Motor neuron (in vitro differentiated cells): ENCODE results near the gene VGLL4. TPM values are rescaled to one million over a fixed set of nuclear protein-coding genes. Genes with fewer than 3 reads are reported as not detected.
"Not testable (repeated sequence)": the region's sequence is repeated elsewhere in the genome, so short reads cannot be mapped to it uniquely, and the experiment has no call there.

Experiments
- ATAC-seq, 8 experiments: fragments of 200-7000 bp; cut with Tn5 transposase; replicated peaks in 6 of 8; 2 replicates each; pipeline ENCODE4 v1.8.0; 2021; ENCODE audit warnings: mild to moderate bottlenecking in 8 of 8, moderate library complexity in 8 of 8
- H3K27ac ChIP-seq, 2 donors: fragments of 250-450 bp; sonication (Bioruptor Pico); 2 replicates each; pipeline ENCODE4 v1.9.0; 2021; ENCODE audit warnings: antibody characterized with exemption in 2 of 2, mild to moderate bottlenecking in 2 of 2, moderate library complexity in 1 of 2
- H3K4me1 ChIP-seq, 2 donors: fragments of 250-450 bp; sonication (Bioruptor Pico); replicated peaks in 1 of 2; 2 replicates each; pipeline ENCODE4 v1.6.1; 2021; ENCODE audit warnings: antibody characterized with exemption in 2 of 2, mild to moderate bottlenecking in 2 of 2, moderate library complexity in 1 of 2
- H3K4me3 ChIP-seq, 5 donors: fragments of 250-450 bp; sonication (Bioruptor Pico); 2 replicates each; pipeline ENCODE4 v1.9.0; 2021; ENCODE audit warnings: antibody characterized with exemption in 5 of 5, mild to moderate bottlenecking in 5 of 5, moderate library complexity in 4 of 5
- WGBS, 10 experiments: fragments of 450-650 bp; shearing (Covaris generic); methylation state at CpG; one replicate each; pipeline ENCODE4 v1.0.0; 2022; 5-methylcytosine and 5-hydroxymethylcytosine counted together
- in situ Hi-C, 9 experiments: fragments of 400-800 bp; cut with MboI; loops; one replicate each; pipeline ENCODE4 v1.15.0; 2021; ENCODE audit warnings: low sequenced_read_pairs in 9 of 9, low pct_unique_long_range_greater_than_20kb in 2 of 9; ENCODE audit not compliant: unreplicated experiment in 9 of 9
- total RNA-seq, 8 experiments: library from RNA; unstranded; fragments of 300-600 nt; gene quantifications; 2 replicates each; pipeline versions ENCODE4 v1.2.3 to v1.2.4, GENCODE V29; 2022

Gene VGLL4
- total RNA-seq, 8 experiments from 2014 or later: 23.6 to 98.2 (median 42.4) TPM

DNA sequence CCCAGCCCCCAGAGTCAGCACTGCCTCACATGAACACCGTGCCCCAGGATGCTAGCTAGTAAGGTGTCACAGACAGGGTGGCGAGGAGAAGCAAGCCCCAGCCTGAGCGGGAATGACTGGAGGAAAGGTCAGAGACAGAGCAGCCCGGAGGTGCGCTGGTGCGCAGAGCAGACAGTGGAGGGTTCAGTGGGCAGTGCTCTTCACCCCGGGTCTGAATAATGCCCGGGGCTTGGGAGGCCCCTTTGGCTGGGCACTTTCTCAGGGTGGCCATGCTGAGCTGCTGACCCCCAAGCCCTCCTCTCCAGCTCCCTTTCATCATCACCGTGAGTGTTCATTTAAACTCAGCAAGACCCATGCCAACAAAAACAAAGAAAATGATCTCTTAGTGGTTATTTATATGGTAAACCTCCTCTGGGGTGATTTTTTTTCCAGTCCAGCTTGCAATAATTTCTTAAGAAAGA, 110.8 kb downstream of the VGLL4 start:
- no peak for ATAC-seq
- peaks cover 9 to 32% of the 10 kb centered on the region in 2 donors for H3K4me1 ChIP-seq
- H3K4me3 ChIP-seq: no peak overlapping the region
- WGBS, 10 experiments: 40 to 100% (median 51%) methylated on average over 1 to 3 of the region's 9 CpGs; no CpG with 5 or more reads in 5 of the 10 experiments
- no peak overlapping the region for H3K27ac ChIP-seq
- in situ Hi-C loops: no loop called here

DNA sequence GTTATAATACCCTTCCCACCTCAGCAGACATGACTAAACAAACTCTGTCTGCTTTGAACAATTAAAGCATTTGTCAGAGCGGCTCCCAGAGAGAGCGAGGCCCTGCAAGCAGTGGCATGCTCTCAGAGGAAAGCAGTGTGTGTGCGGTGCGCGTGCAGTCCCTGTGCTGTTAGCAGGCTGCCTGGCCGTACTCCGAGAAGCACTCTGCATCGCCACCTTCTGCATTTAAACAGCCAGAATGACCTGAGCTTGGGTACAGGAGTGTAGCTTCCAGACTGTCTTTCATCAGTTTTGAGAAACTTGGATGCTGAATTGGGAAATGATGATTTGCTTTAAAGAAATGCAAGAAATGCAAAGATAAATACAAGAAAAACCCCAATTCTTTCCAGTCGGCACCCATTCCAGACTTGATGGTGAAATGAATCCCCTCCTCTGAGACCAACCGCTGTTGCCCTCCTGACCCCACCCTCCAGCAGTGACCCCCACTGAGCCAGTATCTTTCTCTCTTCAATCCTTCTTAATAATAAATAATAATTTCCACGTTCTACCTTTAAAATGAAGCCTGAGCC, 113.5 kb downstream of the VGLL4 start:
- Histone ChIP-seq H3K4me1 (peaks cover 9 to 20% of the 10 kb centered on the region in 2 donors), H3K27ac (peak overlapping the region in 1 of 2 donors; percentile 28), H3K4me3 (no peak overlapping the region)
- WGBS, 10 experiments: 20 to 94% (median 67%) methylated on average over 1 to 10 of the region's 11 CpGs; no CpG with 5 or more reads in 2 of the 10 experiments
- ATAC-seq: peak in 5 of 8 experiments; percentile 99 to 100 (median 100)
- in situ Hi-C loops: no loop called here

DNA sequence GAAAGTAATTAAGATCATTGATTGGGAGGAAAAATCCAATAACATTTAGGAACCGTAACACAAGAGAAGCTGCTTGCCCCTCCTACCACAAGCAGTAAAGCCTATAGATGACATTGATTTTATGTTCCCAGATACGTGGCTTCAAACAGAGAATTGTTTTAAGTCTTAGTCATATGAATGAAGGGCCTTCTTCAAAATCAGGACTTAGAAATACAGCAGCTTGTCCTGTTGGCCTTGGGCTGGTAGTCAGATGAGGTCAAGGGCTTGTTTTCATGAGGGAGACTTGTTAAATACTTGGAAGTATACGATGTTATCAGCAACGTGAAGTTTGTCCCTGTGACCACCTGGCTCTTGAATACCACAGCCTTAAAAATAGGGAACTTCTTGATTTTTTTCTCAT, 114.4 kb downstream of the VGLL4 start:
- H3K4me3 ChIP-seq: no peak overlapping the region
- no peak for ATAC-seq
- peaks cover 9 to 14% of the 10 kb centered on the region in 2 donors for H3K4me1 ChIP-seq
- H3K27ac ChIP-seq: no peak overlapping the region
- 62 to 100% (median 96%) methylated on average over 1 to 4 of the region's 4 CpGs; no CpG with 5 or more reads in 1 of the 10 experiments for WGBS, 10 experiments
- in situ Hi-C loops: no loop called here

DNA sequence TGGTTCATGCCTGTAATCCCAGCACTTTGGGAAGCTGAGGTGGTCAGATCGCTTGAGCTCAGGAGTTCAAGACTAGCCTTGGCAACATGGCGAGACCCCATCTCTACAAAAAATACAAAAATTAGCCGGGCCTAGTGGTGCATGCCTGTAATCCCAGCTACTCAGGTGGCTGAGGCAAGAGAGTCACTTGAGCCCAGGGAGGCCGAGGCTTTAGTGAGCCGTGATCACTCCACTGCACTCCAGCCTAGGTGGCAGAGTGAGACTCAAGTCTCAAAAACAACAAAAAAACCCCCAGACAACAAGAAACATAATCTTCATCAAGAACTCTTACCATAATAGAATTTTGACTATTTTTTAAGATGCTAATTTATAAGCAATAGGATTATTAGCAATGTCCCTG, 117.6 kb downstream of the VGLL4 start:
- WGBS, 10 experiments: 80 to 100% (median 100%) methylated on average over 1 to 2 of the region's 5 CpGs; no CpG with 5 or more reads in 3 of the 10 experiments
- H3K4me1 ChIP-seq: peaks cover 21 to 22% of the 10 kb centered on the region in 2 donors
- ATAC-seq, H3K4me3 ChIP-seq, H3K27ac ChIP-seq, in situ Hi-C loops: not testable (repeated sequence)

DNA sequence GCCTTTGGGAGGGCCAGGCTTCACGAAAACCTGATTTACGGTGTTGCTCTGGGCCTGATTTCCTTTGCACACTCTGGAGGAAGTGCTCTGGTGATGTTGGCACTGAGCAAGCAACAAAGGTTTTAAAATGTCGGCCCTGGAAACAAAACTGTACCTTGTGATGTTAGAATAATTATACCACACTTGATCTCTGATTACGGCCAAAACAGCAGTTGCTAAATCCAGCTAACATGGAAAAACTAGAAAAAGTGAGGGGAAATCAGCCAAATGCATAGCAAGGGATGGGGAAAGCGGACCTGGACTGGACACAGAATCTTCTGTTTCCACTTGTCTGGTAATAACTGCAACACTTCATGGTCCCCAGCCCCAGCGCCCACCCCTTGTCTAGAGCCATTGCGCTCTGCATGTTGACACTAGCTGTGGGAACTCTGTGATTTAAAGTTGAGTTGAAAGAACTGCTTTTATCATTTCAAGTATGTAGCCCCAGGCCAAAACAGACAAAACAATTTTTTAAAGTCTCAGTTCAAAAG, 120.1 kb downstream of the VGLL4 start:
- in situ Hi-C loops: loop anchor here in 1 of 9 experiments (25.0 kb wide), 1 partner anchor 136 kb away; no protein-coding TSS in a partner anchor
- peak in 5 of 8 experiments; percentile 38 to 84 (median 67) for ATAC-seq
- peak overlapping the region in 1 of 2 donors; percentile 15 for H3K27ac ChIP-seq
- peaks cover 12 to 13% of the 10 kb centered on the region in 2 donors for H3K4me1 ChIP-seq
- H3K4me3 ChIP-seq: no peak overlapping the region
- WGBS, 10 experiments: 42 to 86% (median 71%) methylated on average over 1 to 5 of the region's 7 CpGs; no CpG with 5 or more reads in 4 of the 10 experiments

DNA sequence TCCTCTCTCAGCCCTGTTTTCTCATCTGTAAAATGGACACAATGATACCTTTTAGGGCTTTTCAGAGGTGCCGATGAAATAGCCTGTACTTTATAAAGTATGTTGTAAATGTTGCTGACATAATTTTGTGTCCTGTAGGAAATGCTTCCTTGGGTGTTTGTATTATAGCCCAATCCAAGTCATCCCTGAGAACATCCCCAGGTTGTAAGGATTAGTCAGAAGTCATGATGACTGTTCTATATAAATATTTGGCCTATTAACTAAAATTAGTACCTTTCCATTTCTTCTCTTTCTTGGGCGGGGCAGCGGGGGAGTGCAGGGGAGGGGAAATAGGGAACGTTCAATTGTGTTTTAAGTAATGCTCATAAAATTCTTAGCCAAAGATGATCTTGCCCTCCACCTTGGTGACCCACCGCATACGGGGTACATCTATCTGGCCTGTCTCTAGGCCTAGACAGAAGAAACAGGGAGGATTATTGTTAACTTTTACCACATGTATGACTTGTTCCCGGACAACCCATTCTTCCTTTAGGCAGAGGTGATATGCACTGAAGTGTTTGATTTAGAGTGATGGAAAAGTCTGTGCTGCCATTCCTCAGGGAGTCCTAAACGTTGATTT, 120.7 kb downstream of the VGLL4 start:
- H3K27ac ChIP-seq: peak overlapping the region in 1 of 2 donors; percentile 15
- WGBS, 10 experiments: 57 to 94% (median 81%) methylated on average over 2 to 6 of the region's 8 CpGs; no CpG with 5 or more reads in 4 of the 10 experiments
- in situ Hi-C loops: loop anchor here in 1 of 9 experiments (25.0 kb wide), 1 partner anchor 136 kb away; no protein-coding TSS in a partner anchor
- ATAC-seq: no peak
- peaks cover 12 to 13% of the 10 kb centered on the region in 2 donors for H3K4me1 ChIP-seq
- H3K4me3 ChIP-seq: no peak overlapping the region

DNA sequence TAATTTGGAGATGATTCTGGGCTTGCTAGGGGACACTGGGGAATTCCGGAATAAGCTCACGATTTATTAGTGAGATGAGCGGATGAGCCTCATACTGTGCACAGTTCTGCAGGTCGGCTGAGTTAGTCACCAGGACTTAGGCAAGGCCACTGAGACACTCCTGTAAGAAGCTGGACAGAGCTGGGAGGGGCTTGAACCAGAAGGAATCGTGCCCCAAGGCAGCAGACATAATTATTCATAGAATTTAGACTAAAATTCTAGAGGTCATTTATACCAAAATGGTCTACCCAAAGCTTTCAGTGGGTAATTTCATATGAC, 121.4 kb downstream of the VGLL4 start:
- 80 to 100% (median 100%) methylated on average over 1 to 3 of the region's 5 CpGs; no CpG with 5 or more reads in 5 of the 10 experiments for WGBS, 10 experiments
- H3K4me1 ChIP-seq: peaks cover 12 to 13% of the 10 kb centered on the region in 2 donors
- no peak overlapping the region for H3K4me3 ChIP-seq
- ATAC-seq: peak in 3 of 8 experiments; percentile 40 to 63 (median 52)
- no peak overlapping the region for H3K27ac ChIP-seq
- in situ Hi-C loops: loop anchor here in 1 of 9 experiments (25.0 kb wide), 1 partner anchor 135 kb away; no protein-coding TSS in a partner anchor

DNA sequence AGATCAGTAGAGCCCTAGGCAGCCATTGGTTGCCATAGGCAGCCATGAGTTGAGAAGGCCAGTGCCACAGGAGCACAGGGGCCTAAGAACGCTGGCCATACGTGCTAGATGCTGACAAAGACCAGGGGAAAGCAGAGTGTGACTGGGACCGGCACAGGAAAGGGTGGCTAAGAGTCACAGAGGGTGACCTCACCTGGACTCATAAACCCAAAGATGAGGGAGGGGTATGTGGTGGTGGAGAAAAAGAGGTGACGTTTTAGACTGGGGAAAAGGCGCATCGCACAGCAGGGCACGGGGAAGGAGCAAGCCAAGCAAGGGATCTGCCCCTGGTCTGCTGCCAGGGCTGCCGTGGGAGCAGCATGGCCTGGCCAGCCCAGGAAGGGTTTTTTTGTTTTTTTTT, 122.5 kb downstream of the VGLL4 start:
- peak in 1 of 8 experiments; percentile 50 for ATAC-seq
- H3K4me3 ChIP-seq: no peak overlapping the region
- in situ Hi-C loops: loop anchor here in 1 of 9 experiments (25.0 kb wide), 1 partner anchor 134 kb away; no protein-coding TSS in a partner anchor
- peaks cover 12 to 13% of the 10 kb centered on the region in 2 donors for H3K4me1 ChIP-seq
- no peak overlapping the region for H3K27ac ChIP-seq
- 90 to 100% (median 94%) methylated on average over 1 to 8 of the region's 8 CpGs; no CpG with 5 or more reads in 3 of the 10 experiments for WGBS, 10 experiments

DNA sequence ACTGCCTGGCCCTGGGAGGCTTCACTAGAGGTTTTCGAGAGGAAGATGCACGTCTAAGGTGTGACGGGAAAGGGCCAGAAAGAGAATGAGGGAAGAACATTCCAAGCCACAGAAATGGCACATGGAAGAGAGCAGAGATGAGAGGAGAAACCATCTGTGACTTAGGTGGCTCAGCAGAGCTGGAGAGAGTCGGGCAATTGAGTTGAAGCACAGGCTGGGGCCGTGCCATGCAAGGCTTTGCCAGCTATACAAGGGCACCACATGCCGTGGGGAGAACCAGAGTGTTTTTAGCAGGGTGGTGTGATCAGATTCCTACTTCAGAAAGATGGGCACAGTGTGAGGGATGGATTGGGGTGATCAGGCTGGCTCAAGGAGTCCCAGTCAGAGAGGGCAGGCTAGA, 126.1 kb downstream of the VGLL4 start:
- Histone ChIP-seq H3K4me1 (peaks cover 0 to 3% of the 10 kb centered on the region in 2 donors), H3K4me3 (no peak overlapping the region), H3K27ac (no peak overlapping the region)
- ATAC-seq: no peak
- 50 to 100% (median 90%) methylated on average over 1 to 6 of the region's 6 CpGs; no CpG with 5 or more reads in 2 of the 10 experiments for WGBS, 10 experiments
- in situ Hi-C loops: loop anchor here in 1 of 9 experiments (25.0 kb wide), 1 partner anchor 130 kb away; no protein-coding TSS in a partner anchor

DNA sequence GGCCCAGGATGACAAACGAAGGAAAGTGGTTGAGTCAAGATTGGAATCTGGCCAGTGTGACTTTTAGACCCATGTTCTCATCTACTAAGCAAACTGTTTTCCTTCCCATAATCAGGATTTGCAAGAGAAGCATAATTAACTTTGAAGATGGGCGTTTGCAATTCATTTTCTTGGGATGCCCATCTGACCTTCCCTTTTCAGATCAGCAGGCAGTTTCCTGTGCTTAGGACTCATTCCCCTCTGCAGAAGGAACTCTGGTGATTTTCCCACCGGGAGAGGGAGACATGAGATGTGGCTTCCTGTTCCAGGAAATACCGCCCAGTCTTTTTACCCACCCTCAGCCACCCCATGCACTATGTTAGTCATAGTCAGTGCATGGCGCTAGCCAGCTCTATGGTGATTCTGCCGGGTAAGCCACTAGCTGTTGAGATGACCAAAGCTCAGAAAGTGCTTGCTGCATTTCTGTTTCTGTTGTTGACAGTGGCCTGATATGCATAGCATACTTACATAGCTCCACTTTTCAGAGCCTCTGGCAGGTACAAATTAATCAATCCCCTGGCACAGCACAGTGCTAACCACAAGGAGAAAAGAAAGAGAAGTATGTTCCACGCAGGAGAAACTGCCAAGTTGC, 129.4 kb downstream of the VGLL4 start:
- Histone ChIP-seq H3K27ac (no peak overlapping the region), H3K4me3 (no peak overlapping the region), H3K4me1 (peaks cover 20 to 25% of the 10 kb centered on the region in 2 donors)
- WGBS, 10 experiments: 5 to 100% (median 60%) methylated on average over 1 to 7 of the region's 7 CpGs; no CpG with 5 or more reads in 1 of the 10 experiments
- in situ Hi-C loops: loop anchor here in 1 of 9 experiments (25.0 kb wide), 1 partner anchor 127 kb away; no protein-coding TSS in a partner anchor
- ATAC-seq: peak in 6 of 8 experiments; percentile 27 to 93 (median 88)

DNA sequence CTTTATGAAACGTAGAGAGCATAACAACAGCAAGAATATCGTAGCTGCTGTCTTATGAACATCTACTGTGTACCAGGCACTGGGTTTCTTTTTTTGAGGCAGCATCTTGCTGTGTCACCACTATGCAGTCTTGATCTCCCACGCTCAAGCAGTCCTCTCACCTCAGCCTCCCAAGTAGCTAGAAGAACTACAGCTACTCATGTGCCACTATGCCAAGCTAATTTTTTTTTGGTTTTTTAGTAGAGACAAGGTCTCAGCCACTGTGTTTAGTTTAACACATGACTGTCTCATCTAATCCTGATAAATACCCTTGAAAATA, 129.9 kb downstream of the VGLL4 start:
- ATAC-seq: peak in 1 of 8 experiments; percentile 1
- WGBS, 10 experiments: 74 to 100% (median 90%) methylated on average over 1 to 3 of the region's 3 CpGs; no CpG with 5 or more reads in 5 of the 10 experiments
- H3K4me3 ChIP-seq: no peak overlapping the region
- H3K4me1 ChIP-seq: peaks cover 25 to 30% of the 10 kb centered on the region in 2 donors
- in situ Hi-C loops: loop anchor here in 1 of 9 experiments (25.0 kb wide), 1 partner anchor 126 kb away; no protein-coding TSS in a partner anchor
- H3K27ac ChIP-seq: no peak overlapping the region

DNA sequence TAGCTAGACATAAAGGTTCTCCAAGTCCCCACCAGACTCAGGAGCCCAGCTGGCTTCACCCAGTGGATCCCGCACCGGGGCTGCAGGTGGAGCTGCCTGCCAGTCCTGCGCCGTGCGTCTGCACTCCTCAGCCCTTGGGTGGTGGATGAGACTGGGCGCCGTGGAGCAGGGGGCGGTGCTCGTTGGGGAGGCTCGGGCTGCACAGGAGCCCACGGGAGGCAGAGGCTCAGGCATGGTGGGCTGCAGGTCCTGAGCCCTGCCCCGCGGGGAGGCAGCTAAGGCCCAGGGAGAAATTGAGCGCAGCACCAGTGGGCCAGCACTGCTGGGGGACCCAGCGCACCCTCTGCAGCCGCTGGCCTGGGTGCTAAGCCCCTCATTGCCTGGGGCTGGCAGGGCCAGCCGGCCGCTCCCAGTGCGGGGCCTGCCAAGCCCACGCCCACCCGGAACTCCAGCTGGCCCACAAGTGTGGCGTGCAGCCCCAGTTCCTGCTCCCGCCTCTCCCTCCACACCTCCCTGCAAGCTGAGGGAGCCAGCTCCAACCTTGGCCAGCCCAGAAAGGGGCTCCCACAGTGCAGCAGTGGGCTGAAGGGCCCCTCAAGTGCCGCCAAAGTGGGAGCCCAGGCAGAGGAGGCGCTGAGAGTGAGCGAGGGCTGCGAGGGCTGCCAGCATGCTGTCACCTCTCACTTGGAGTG, 130.4 kb downstream of the VGLL4 start:
- peaks cover 30 to 35% of the 10 kb centered on the region in 2 donors for H3K4me1 ChIP-seq
- H3K27ac ChIP-seq, ATAC-seq, H3K4me3 ChIP-seq: not testable (repeated sequence)
- in situ Hi-C loops: loop anchor here in 1 of 9 experiments (25.0 kb wide), 1 partner anchor 126 kb away; no protein-coding TSS in a partner anchor
- WGBS, 10 experiments: 76 to 100% (median 100%) methylated on average over 1 to 4 of the region's 27 CpGs; no CpG with 5 or more reads in 5 of the 10 experiments
